ENCODE measurements around the gene DOCK2.
"Not testable (repeated sequence)": the region's sequence is repeated elsewhere in the genome, so short reads cannot be mapped to it uniquely, and the experiment has no call there.

Gene DOCK2

GRCh38 chr5:170056561-170057267 is 419.6 kb downstream of the DOCK2 start:
- DNase-seq (ENCODE audit: low read depth), result peak; percentile 43

GRCh38 chr5:170057311-170057710 is 420.2 kb downstream of the DOCK2 start:
- DNase-seq (ENCODE audit: low read depth), result no peak

GRCh38 chr5:170059221-170059620 is 422.1 kb downstream of the DOCK2 start:
- DNase-seq (ENCODE audit: low read depth), result no peak

- no peak for DNase-seq (ENCODE audit: low read depth)
Observed at GRCh38 chr5:170067152-170067551, 430.1 kb downstream of the DOCK2 start.

- no peak for DNase-seq (ENCODE audit: low read depth)
Observed at GRCh38 chr5:170067574-170068170, 430.6 kb downstream of the DOCK2 start.

GRCh38 chr5:170069512-170069911 is 432.4 kb downstream of the DOCK2 start:
- DNase-seq (ENCODE audit: low read depth), result no peak

- peak; percentile 51 for DNase-seq (ENCODE audit: low read depth)
Observed at GRCh38 chr5:170070556-170071412, 433.7 kb downstream of the DOCK2 start.

GRCh38 chr5:170071748-170072147 is 434.7 kb downstream of the DOCK2 start:
- DNase-seq (ENCODE audit: low read depth), result no peak

GRCh38 chr5:170075696-170076095 is 438.6 kb downstream of the DOCK2 start:
- DNase-seq (ENCODE audit: low read depth), result no peak

GRCh38 chr5:170076211-170076610 is 439.1 kb downstream of the DOCK2 start:
- DNase-seq (ENCODE audit: low read depth), result no peak

- DNase-seq (ENCODE audit: low read depth), result no peak
Observed at GRCh38 chr5:170076739-170077138, 439.7 kb downstream of the DOCK2 start.

- no peak for DNase-seq (ENCODE audit: low read depth)
Observed at GRCh38 chr5:170077526-170077925, 440.5 kb downstream of the DOCK2 start.

- DNase-seq (ENCODE audit: low read depth), result no peak
Observed at GRCh38 chr5:170078458-170078857, 441.4 kb downstream of the DOCK2 start.

- no peak for DNase-seq (ENCODE audit: low read depth)
Observed at GRCh38 chr5:170078931-170079330, 441.9 kb downstream of the DOCK2 start.

GRCh38 chr5:170080217-170080616 is 443.1 kb downstream of the DOCK2 start:
- no peak for DNase-seq (ENCODE audit: low read depth)

GRCh38 chr5:170080786-170081445 is 443.8 kb downstream of the DOCK2 start:
- DNase-seq (ENCODE audit: low read depth), result no peak

- no peak for DNase-seq (ENCODE audit: low read depth)
Observed at GRCh38 chr5:170081616-170082015, 444.5 kb downstream of the DOCK2 start.

GRCh38 chr5:170082701-170083100 is 445.6 kb downstream of the DOCK2 start:
- DNase-seq (ENCODE audit: low read depth), result no peak

- DNase-seq (ENCODE audit: low read depth), result no peak
Observed at GRCh38 chr5:170087168-170087817, 450.2 kb downstream of the DOCK2 start.

- DNase-seq (ENCODE audit: low read depth), result no peak
Observed at GRCh38 chr5:170092455-170093101, 455.5 kb downstream of the DOCK2 start.

- DNase-seq (ENCODE audit: low read depth), result not testable (repeated sequence)
Observed at GRCh38 chr5:170094329-170094728, 457.3 kb downstream of the DOCK2 start.
